SU-DHL-6 (cell line): ENCODE results near the gene ARHGEF35.
"Not testable (repeated sequence)": the region's sequence is repeated elsewhere in the genome, so short reads cannot be mapped to it uniquely, and the experiment has no call there.

Experiments used
- EZH2phosphoT487 ChIP-seq: fragments of 200-600 bp; sonication (generic), shearing (Covaris generic); conservative IDR thresholded peaks from 2 replicates; pipeline ENCODE4 v1.6.1; 2018; ENCODE audit warnings: mild to moderate bottlenecking, antibody characterized with exemption, low read length, moderate library complexity, mixed read lengths
- TF ChIP-seq, protein P1 (sequence below): fragments of 200-600 bp; sonication (generic); IDR thresholded peaks from one replicate; pipeline ENCODE4 v1.5.1; 2017; ENCODE audit warnings: antibody characterized with exemption, mild to moderate bottlenecking, low read length, moderate library complexity; ENCODE audit not compliant: insufficient read depth, poor library complexity, severe bottlenecking

DNA sequence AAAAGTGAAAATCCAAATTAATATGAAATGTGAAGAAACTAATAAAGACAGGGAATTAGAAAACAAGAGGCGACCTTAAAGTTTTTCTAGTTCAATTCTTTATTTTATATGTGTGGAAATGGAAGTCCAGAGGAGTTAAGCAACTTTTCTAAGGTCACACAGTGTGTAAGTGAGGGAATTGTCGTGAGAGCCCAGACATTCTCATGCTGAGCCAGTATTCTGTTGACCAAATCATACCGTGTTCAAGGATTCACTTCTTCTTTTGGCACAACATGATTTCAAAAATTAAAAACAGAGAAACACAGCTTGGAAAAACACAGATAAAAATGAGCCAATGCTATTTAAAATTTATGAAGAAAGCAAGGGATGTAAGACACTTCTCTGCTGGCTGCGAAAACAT is 31.2 kb upstream of the ARHGEF35 start:
- TF ChIP-seq, protein P1, sequence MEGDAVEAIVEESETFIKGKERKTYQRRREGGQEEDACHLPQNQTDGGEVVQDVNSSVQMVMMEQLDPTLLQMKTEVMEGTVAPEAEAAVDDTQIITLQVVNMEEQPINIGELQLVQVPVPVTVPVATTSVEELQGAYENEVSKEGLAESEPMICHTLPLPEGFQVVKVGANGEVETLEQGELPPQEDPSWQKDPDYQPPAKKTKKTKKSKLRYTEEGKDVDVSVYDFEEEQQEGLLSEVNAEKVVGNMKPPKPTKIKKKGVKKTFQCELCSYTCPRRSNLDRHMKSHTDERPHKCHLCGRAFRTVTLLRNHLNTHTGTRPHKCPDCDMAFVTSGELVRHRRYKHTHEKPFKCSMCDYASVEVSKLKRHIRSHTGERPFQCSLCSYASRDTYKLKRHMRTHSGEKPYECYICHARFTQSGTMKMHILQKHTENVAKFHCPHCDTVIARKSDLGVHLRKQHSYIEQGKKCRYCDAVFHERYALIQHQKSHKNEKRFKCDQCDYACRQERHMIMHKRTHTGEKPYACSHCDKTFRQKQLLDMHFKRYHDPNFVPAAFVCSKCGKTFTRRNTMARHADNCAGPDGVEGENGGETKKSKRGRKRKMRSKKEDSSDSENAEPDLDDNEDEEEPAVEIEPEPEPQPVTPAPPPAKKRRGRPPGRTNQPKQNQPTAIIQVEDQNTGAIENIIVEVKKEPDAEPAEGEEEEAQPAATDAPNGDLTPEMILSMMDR: not testable (repeated sequence)
- not testable (repeated sequence) for TF ChIP-seq EZH2phosphoT487
